ENCODE results near the gene COG5.

The COG5 gene

GRCh38 chr7:107463139-107464078 is 100.3 kb downstream of the COG5 start:
- peak in 1 of 2 donors; percentile 4 for DNase-seq (ENCODE audit: low read depth in 2 of 2)

DNA sequence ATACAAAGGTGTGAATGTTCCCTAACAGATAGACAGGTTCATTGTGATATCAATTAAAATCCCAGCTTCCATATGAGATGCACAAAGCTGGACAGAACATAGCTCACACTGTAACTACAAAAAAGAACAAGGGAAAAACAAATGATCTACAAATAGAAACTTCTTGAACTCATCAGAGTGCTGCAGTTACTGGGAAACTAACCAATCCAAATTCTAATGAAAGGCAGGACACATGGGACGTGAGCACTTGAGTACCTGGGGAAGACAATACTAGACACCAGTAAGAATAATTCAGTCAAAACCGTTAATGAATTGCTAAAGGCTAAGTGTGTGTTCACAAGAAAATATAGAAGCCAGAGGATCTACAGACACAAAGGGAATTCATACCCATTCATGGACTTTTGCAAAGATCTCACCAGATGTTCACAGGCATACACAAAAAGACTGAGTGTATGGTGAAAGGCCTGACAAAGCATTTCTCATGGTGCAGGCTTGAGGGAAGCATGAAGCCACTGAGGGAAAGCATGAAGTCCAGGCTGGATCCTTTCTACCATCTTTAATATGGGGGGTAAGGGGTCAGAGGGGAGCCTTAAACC is 101.7 kb downstream of the COG5 start:
- DNase-seq (ENCODE audit: low read depth in 2 of 2): no peak

DNA sequence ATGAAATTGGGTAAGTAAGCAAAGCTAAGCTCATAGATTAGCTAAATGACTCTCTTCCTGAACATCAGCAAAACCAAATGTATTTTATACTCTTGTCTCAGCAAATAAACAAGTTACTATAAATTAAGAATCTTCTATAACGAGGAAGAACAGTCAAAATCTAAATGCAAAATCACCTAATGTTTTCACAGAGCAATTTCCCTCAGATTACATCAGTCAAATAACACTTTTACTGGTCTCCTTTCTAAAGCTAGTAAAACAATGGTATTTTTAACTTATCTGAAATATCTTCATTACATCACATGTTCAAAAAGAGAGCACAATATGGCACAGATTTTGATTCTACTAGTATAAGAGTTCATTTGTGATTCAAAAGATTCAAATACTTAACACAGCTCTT is 110.3 kb downstream of the COG5 start:
- no peak for DNase-seq (ENCODE audit: low read depth in 2 of 2)

GRCh38 chr7:107450970-107451369 is 112.8 kb downstream of the COG5 start:
- DNase-seq (ENCODE audit: low read depth in 2 of 2): no peak

DNA sequence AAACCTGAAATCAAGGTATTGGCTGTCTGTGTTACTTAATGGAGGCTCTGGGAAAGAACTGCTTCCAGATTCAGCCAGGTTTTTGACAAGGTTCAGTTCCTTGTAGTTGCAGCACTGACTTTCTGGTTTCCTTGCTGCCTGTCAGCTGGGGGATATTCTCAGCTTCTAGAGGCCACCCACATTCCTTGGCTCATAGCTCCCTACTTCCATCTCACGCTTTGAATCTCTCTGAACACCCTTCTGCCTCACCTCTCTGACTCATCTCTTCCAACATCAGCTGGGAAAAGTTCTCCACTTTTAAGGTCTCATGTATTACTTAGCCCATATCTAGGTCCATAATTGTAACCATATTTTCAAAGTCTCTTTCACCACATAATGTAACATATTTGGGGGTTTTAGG is 116.7 kb downstream of the COG5 start:
- DNase-seq (ENCODE audit: low read depth in 2 of 2): no peak

DNA sequence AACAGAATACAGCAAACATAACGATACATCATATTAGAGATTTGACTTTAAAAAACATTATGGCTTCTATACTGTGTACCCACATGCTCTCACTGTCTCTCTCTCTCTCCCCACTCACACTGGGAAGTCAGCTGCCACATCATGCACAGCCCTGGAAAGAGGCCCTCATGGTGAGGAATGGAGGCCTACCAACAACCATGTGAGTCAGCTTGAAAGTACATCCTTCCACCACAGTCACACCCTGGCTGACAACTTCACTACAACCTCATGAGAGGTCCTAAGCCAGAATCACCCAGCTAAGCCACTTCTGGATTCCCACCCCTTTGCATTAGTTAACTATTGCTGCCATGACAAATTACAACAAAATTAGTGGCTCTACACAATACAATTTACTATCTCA is 117.2 kb downstream of the COG5 start:
- DNase-seq (ENCODE audit: low read depth in 2 of 2): no peak

GRCh38 chr7:107442678-107443077 is 121.0 kb downstream of the COG5 start:
- DNase-seq (ENCODE audit: low read depth in 2 of 2): no peak

GRCh38 chr7:107441581-107442422 is 121.9 kb downstream of the COG5 start:
- no peak for DNase-seq (ENCODE audit: low read depth in 2 of 2)

- no peak for DNase-seq (ENCODE audit: low read depth in 2 of 2)
Observed at GRCh38 chr7:107439025-107439424, 124.7 kb downstream of the COG5 start.

DNA sequence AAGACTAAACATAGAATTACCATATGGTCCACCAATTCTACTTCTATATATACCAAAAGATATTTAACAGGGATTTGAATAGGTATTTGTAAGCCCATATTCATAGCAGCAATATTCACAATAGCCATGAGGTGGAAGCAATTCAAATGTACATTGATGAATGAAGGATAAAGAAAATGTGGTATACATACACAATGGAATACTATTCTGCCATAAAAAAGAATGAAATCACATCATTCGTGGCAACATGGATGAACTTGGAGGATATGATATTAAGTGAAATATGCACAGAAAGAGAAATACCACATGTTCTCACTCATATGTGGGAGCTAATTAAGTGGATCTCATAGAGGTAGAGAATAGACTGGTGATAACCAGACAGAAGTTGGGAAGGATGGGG is 128.0 kb downstream of the COG5 start:
- no peak for DNase-seq (ENCODE audit: low read depth in 2 of 2)

- DNase-seq (ENCODE audit: low read depth in 2 of 2): no peak
Observed at GRCh38 chr7:107432261-107432660, 131.5 kb downstream of the COG5 start.

DNA sequence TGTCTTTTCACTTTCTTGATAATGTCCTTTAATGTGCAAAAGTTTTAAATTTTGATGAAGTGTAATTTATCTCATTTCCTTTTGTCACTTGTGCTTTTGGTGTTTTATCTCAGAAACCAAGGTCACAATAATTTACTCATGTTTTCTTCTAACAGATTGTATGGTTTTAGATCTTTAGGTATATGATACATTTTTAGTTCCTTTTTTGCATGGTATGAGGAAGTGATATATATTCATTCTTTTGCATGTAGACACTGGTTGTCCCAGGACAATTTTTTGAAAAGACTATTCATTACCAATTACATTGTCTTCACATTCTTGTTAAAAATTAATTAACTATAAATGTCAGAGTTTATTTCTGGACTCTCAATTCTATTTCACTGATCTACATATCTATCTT is 133.7 kb downstream of the COG5 start:
- no peak for DNase-seq (ENCODE audit: low read depth in 2 of 2)

DNA sequence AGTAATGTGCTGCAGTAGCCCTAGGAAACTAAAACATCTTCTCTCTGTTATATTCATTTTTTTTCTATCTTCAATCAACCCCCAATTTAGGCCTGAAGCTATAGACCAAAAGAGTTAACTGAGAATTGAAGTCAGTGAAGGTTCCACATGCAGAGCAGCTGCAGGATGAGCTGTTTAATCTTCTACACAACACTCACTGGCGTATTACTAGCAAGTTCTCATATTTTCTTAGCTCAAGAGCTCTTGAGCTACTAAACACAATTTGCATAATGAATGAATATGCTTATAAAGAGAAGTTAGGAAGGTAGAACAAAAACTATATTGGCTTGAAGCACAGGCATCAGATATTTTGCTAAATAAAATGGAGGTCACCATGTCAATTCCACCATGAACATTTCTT is 135.1 kb downstream of the COG5 start:
- no peak for DNase-seq (ENCODE audit: low read depth in 2 of 2)

DNA sequence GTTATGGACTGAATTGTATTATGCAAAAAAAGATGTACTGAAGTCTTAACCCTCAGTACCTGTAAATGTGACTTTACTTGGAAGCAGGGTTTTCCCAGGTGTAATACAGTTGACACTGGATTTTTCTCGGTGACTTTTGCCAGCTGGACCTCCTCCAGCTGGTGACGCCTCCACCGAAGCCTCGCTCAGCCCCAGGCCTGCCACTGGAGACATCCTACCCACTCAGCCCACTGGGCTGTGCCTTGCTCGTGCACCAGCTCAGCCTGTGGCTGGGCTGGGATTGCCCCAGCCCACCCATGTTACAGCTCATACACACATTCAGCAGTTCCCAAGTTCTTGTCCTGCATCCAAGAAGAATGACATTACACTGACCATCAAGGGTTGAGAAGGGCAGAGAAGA is 136.3 kb downstream of the COG5 start:
- no peak for DNase-seq (ENCODE audit: low read depth in 2 of 2)

DNA sequence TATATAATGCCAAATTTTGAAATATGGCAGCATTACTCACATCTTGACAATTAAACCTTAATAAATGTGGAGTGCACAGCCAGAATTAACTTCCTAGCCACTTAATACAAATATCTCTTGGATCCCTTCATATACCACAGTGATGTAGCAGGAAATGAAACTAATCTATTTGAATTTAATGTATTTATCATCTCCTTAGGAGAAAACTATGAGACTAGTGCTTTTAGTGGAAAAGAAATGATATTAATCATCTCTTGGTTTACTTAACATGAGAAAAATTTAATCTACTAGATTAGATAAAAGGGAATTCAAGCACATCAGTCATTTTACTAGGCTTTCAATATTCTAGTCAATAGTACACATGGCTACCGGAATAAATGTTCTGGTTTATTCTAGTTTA is 149.5 kb downstream of the COG5 start:
- DNase-seq (ENCODE audit: low read depth in 2 of 2): no peak

DNA sequence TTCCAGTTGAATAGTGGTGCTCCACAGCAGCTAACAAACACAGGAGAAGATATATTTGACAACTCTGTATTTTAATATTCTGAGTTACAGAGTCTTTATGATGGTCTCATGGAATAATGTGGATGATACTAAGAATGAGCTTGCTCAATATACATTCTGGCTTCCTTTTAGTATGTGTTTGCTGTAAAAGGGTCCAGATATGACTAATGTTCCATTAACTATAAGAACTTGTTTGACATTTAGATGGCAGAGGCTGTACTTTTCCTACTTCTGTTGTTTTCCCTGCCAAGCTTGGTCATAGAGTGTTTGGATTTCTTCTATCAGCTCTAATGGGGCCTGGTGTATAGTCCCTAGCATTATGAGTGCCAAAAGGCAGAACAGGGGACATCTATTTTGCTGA is 155.4 kb downstream of the COG5 start:
- DNase-seq (ENCODE audit: low read depth in 2 of 2): no peak

- DNase-seq (ENCODE audit: low read depth in 2 of 2): no peak
Observed at GRCh38 chr7:107405559-107405958, 158.2 kb downstream of the COG5 start.

GRCh38 chr7:107404740-107405537 is 158.8 kb downstream of the COG5 start:
- no peak for DNase-seq (ENCODE audit: low read depth in 2 of 2)

DNA sequence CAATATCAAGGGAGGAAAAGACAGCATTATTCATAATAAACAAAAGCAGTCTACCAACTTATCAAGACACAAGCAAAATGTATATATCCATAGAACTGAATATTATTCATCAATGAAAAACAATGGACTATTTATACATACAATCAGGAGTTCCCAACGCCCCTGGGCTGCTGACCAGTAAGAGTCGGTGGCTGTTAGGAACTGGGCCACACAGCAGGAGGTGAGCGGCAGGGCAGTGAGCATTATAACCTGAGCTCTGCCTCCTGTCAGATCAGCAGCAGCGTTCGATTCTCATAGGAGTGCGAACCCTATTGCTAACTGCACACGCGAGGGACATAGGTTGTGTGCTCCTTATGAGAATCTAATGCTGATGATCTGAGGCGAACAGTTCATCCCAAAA is 165.6 kb downstream of the COG5 start:
- DNase-seq (ENCODE audit: low read depth in 2 of 2): no peak

- DNase-seq (ENCODE audit: low read depth in 2 of 2): no peak
Observed at GRCh38 chr7:107396990-107397389, 166.7 kb downstream of the COG5 start.

DNA sequence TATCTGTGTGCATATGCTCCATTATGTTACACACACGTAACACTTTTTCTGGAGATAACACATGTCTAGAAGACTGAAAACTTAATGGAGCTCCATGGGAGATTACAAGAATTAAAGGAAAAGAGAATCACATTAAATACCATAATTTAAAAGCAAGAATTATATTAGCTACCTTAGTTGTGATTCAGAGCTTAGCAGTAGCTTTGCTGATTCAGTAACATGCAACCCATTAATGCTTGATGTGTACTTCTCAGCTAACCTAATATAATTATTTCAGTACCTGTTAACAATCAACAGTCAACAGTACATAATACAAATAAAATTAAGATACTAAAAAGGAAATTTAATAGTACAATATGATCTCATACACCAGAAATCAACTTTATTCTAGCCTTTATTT is 167.6 kb downstream of the COG5 start:
- no peak for DNase-seq (ENCODE audit: low read depth in 2 of 2)

- DNase-seq (ENCODE audit: low read depth in 2 of 2): no peak
Observed at GRCh38 chr7:107394831-107395230, 168.9 kb downstream of the COG5 start.
